ENCODE results near the gene CCDC24. TPM values are rescaled to one million over a fixed set of nuclear protein-coding genes. Genes with fewer than 3 reads are reported as not detected.

Gene CCDC24
- total RNA-seq, 1 donor from 2014 or later, result 4.2 TPM

GRCh38 chr1:43971336-43971980, 19.9 kb upstream of the CCDC24 start:
- FAIRE-seq, result no peak
- no peak for DNase-seq (ENCODE audit: low read depth)
- peaks cover 17% of the 10 kb centered on the region for H4K20me1 ChIP-seq (ENCODE audit: insufficient read depth, low read length)
- H2AFZ ChIP-seq (ENCODE audit: low read depth, low read length), result no peak overlapping the region
- Mint-ChIP-seq H3K27ac (ENCODE audit: unreplicated experiment) (no peak overlapping the region), H3K4me3 (ENCODE audit: unreplicated experiment) (peak overlapping the region; percentile 96), H3K27me3 (ENCODE audit: low read depth, unreplicated experiment) (no peaks in the 10 kb centered on the region), H3K9me3 (ENCODE audit: unreplicated experiment) (no peaks in the 10 kb centered on the region), H3K4me1 (ENCODE audit: low read depth, unreplicated experiment) (peaks cover 12% of the 10 kb centered on the region), H3K36me3 (ENCODE audit: low read depth, unreplicated experiment) (peaks cover 14% of the 10 kb centered on the region)
- TF ChIP-seq EZH2 (IDR thresholded peaks at IDR 0.05; ENCODE audit: insufficient read depth, low read length), result no peak
- TF ChIP-seq, protein P1, sequence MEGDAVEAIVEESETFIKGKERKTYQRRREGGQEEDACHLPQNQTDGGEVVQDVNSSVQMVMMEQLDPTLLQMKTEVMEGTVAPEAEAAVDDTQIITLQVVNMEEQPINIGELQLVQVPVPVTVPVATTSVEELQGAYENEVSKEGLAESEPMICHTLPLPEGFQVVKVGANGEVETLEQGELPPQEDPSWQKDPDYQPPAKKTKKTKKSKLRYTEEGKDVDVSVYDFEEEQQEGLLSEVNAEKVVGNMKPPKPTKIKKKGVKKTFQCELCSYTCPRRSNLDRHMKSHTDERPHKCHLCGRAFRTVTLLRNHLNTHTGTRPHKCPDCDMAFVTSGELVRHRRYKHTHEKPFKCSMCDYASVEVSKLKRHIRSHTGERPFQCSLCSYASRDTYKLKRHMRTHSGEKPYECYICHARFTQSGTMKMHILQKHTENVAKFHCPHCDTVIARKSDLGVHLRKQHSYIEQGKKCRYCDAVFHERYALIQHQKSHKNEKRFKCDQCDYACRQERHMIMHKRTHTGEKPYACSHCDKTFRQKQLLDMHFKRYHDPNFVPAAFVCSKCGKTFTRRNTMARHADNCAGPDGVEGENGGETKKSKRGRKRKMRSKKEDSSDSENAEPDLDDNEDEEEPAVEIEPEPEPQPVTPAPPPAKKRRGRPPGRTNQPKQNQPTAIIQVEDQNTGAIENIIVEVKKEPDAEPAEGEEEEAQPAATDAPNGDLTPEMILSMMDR (IDR thresholded peaks at IDR 0.05; ENCODE audit: insufficient read depth, low read depth, low read length), result no peak
- no peaks in the 10 kb centered on the region for H3K9me3 ChIP-seq (ENCODE audit: insufficient read depth, low read depth, low read length)
- H3K4me3 ChIP-seq (ENCODE audit: insufficient read depth, low read depth, low read length), result no peak overlapping the region
- peaks cover 34% of the 10 kb centered on the region for H3K79me2 ChIP-seq (ENCODE audit: insufficient read depth, low read length)
- H3K9ac ChIP-seq (ENCODE audit: low read length), result no peak overlapping the region
- H3K4me1 ChIP-seq (ENCODE audit: insufficient read depth, low read length), result peaks cover 23% of the 10 kb centered on the region
- H3K36me3 ChIP-seq (ENCODE audit: insufficient read depth, low read length), result peaks cover 7% of the 10 kb centered on the region
- H3K4me2 ChIP-seq (ENCODE audit: low read length), result peak overlapping the region; percentile 95
- H3K27ac ChIP-seq (ENCODE audit: low read depth, low read length), result no peak overlapping the region
- H3K27me3 ChIP-seq (ENCODE audit: insufficient read depth, low read length), result no peaks in the 10 kb centered on the region

- no peaks in the 10 kb centered on the region for H3K27me3 Mint-ChIP-seq (ENCODE audit: low read depth, unreplicated experiment)
- Histone ChIP-seq H3K79me2 (ENCODE audit: insufficient read depth, low read length) (peaks cover 59% of the 10 kb centered on the region), H2AFZ (ENCODE audit: low read depth, low read length) (peak overlapping the region; percentile 94), H4K20me1 (ENCODE audit: insufficient read depth, low read length) (peaks cover 40% of the 10 kb centered on the region), H3K4me3 (ENCODE audit: insufficient read depth, low read depth, low read length) (peak overlapping the region; percentile 80), H3K9me3 (ENCODE audit: insufficient read depth, low read depth, low read length) (no peaks in the 10 kb centered on the region), H3K4me1 (ENCODE audit: insufficient read depth, low read length) (peaks cover 37% of the 10 kb centered on the region), H3K27me3 (ENCODE audit: insufficient read depth, low read length) (no peaks in the 10 kb centered on the region), H3K4me2 (ENCODE audit: low read length) (peak overlapping the region; percentile 97), H3K27ac (ENCODE audit: low read depth, low read length) (peak overlapping the region; percentile 79), H3K9ac (ENCODE audit: low read length) (peak overlapping the region; percentile 90), H3K36me3 (ENCODE audit: insufficient read depth, low read length) (peaks cover 22% of the 10 kb centered on the region)
- H3K36me3 Mint-ChIP-seq (ENCODE audit: low read depth, unreplicated experiment), result peaks cover 16% of the 10 kb centered on the region
- H3K27ac Mint-ChIP-seq (ENCODE audit: unreplicated experiment), result peak overlapping the region; percentile 15
- no peak for FAIRE-seq
- no peaks in the 10 kb centered on the region for H3K9me3 Mint-ChIP-seq (ENCODE audit: unreplicated experiment)
- peak overlapping the region; percentile 88 for H3K4me3 Mint-ChIP-seq (ENCODE audit: unreplicated experiment)
- DNase-seq (ENCODE audit: low read depth), result no peak
- peaks cover 35% of the 10 kb centered on the region for H3K4me1 Mint-ChIP-seq (ENCODE audit: low read depth, unreplicated experiment)
- no peak for TF ChIP-seq EZH2 (IDR thresholded peaks at IDR 0.05; ENCODE audit: insufficient read depth, low read length)
- TF ChIP-seq, protein P1 (IDR thresholded peaks at IDR 0.05; ENCODE audit: insufficient read depth, low read depth, low read length), result no peak
These were observed 17.4 kb upstream of the CCDC24 start for GRCh38 chr1:43973981-43974442.
